K562 (cell line): ENCODE measurements around the gene TLE3. TPM values are rescaled to one million over a fixed set of nuclear protein-coding genes. Genes with fewer than 3 reads are reported as not detected.
A peak's percentile ranks its signal among the peaks of the same experiment; 100 is the strongest.

ENCODE experiments used
- ARID2 ChIP-seq: fragments of 450-650 bp; IDR thresholded peaks from 2 replicates; pipeline ENCODE4 v1.6.1; 2017; ENCODE audit warnings: antibody characterized with exemption, mild to moderate bottlenecking
- CBX5 ChIP-seq: IDR thresholded peaks from 2 replicates; pipeline ENCODE4 v1.6.1; 2014; ENCODE audit warnings: low read depth, borderline replicate concordance
- CXXC5 ChIP-seq: fragments of 250-450 bp; sonication (Bioruptor Pico); IDR thresholded peaks from 2 replicates; pipeline ENCODE4 v1.8.0; 2022; ENCODE audit warnings: inconsistent platforms, mild to moderate bottlenecking, moderate library complexity
- ELF1 ChIP-seq: fragments of 200-800 bp; sonication (Bioruptor generic); IDR thresholded peaks from 2 replicates; pipeline ENCODE4 v1.6.1; 2016; ENCODE audit warnings: missing genetic modification characterization, missing compliant biosample characterization
- ESRRB ChIP-seq: fragments of 250-450 bp; sonication (Bioruptor Pico); IDR thresholded peaks from 2 replicates; pipeline ENCODE4 v1.5.0; 2020; ENCODE audit warnings: mild to moderate bottlenecking, moderate library complexity, borderline replicate concordance
- FOS ChIP-seq: IDR thresholded peaks from 3 replicates; pipeline ENCODE4 v1.6.1; 2011; ENCODE audit not compliant: insufficient read length; ENCODE audit errors: extremely low read depth
- GABPB2 ChIP-seq: fragments of 250-450 bp; sonication (Bioruptor Pico); conservative IDR thresholded peaks from 2 replicates; pipeline ENCODE4 v1.5.1; 2021; ENCODE audit warnings: mild to moderate bottlenecking
- MTF1 ChIP-seq: fragments of 250-450 bp; sonication (Bioruptor Pico); IDR thresholded peaks from 2 replicates; pipeline ENCODE4 v1.9.0; 2021; ENCODE audit warnings: moderate library complexity, mild to moderate bottlenecking, inconsistent platforms, borderline replicate concordance
- RUNX1 ChIP-seq: sonication (generic); IDR thresholded peaks from 2 replicates; pipeline ENCODE4 v1.6.1; 2016; ENCODE audit warnings: antibody characterized with exemption, low read depth
- SIN3B ChIP-seq: fragments of 450-650 bp; IDR thresholded peaks from 2 replicates; pipeline ENCODE4 v1.6.1; 2017; ENCODE audit warnings: low read depth, mild to moderate bottlenecking, moderate library complexity
- ZKSCAN1 ChIP-seq: fragments of 150-350 bp; IDR thresholded peaks from 2 replicates; pipeline ENCODE4 v1.6.1; 2016; ENCODE audit warnings: low read depth, low read length
- ZNF165 ChIP-seq: fragments of 250-450 bp; sonication (Bioruptor Pico); IDR thresholded peaks from 2 replicates; pipeline ENCODE4 v1.4.0; 2020; ENCODE audit warnings: borderline replicate concordance
- ZNF174 ChIP-seq: fragments of 250-450 bp; sonication (Bioruptor Pico); IDR thresholded peaks from 2 replicates; pipeline ENCODE4 v1.4.0; 2020; ENCODE audit warnings: mild to moderate bottlenecking
- ZNF445 ChIP-seq: fragments of 250-450 bp; sonication (Bioruptor Pico); IDR thresholded peaks from 2 replicates; pipeline ENCODE4 v1.4.0; 2020; ENCODE audit warnings: low read depth, mild to moderate bottlenecking, moderate library complexity
- ZNF507 ChIP-seq: conservative IDR thresholded peaks from 2 replicates; pipeline ENCODE4 v1.6.1; 2017; ENCODE audit warnings: missing genetic modification characterization, missing compliant biosample characterization
- ZNF586 ChIP-seq: fragments of 450-650 bp; formaldehyde crosslinking; conservative IDR thresholded peaks from 2 replicates; pipeline ENCODE4 v1.4.0; 2020; ENCODE audit warnings: mild to moderate bottlenecking, moderate library complexity
- ZNF830 ChIP-seq: fragments of 250-450 bp; sonication (Bioruptor Pico); IDR thresholded peaks from 2 replicates; pipeline ENCODE4 v1.5.0; 2021; ENCODE audit warnings: mild to moderate bottlenecking
- polyA plus RNA-seq, 8 experiments: library from polyadenylated mRNA; depleted of rRNA in 4 of 8; stranded (reverse) in 5 of 8; unstranded in 3 of 8; fragments of >200 nt; fragmentation: Nextera tagmentation in 2 of 8; fragmentation: Illumina TruSeq in 1 of 8; extraction: Ambion mirVana in 2 of 8; extraction: Trizol in 1 of 8; gene quantifications; 2 replicates each; pipeline versions ENCODE4 v1.2.1 to v1.2.3, GENCODE V29; 2011 to 2014; ENCODE audit warnings: inconsistent platforms in 1 of 8, missing spikeins in 1 of 8
- total RNA-seq, 7 experiments: library from RNA; depleted of rRNA in 6 of 7; stranded (reverse); fragments of >200 nt in 6 of 7; fragmentation: Illumina TruSeq in 2 of 7; extraction: Trizol in 2 of 7; gene quantifications; 2 replicates each; pipeline versions ENCODE4 v1.2.1 to v1.2.3, GENCODE V29; 2011 to 2021; ENCODE audit warnings: low replicate concordance in 1 of 7
- TF ChIP-seq, protein P1 (sequence below): fragments of 450-650 bp; formaldehyde crosslinking; IDR thresholded peaks from 2 replicates; pipeline ENCODE4 v1.4.0; 2020; ENCODE audit warnings: mild to moderate bottlenecking, mixed read lengths
- TF ChIP-seq, protein P2 (sequence below): fragments of 450-650 bp; IDR thresholded peaks from 2 replicates; pipeline ENCODE4 v1.6.1; 2017; ENCODE audit warnings: antibody characterized with exemption, mild to moderate bottlenecking

TLE3 gene
- total and polyA plus RNA-seq, 9 of the 15 experiments (the other 6 are each of a cell fraction or from before 2014, with no cell fraction given): 1.5 to 84.2 (median 14.1) TPM

DNA sequence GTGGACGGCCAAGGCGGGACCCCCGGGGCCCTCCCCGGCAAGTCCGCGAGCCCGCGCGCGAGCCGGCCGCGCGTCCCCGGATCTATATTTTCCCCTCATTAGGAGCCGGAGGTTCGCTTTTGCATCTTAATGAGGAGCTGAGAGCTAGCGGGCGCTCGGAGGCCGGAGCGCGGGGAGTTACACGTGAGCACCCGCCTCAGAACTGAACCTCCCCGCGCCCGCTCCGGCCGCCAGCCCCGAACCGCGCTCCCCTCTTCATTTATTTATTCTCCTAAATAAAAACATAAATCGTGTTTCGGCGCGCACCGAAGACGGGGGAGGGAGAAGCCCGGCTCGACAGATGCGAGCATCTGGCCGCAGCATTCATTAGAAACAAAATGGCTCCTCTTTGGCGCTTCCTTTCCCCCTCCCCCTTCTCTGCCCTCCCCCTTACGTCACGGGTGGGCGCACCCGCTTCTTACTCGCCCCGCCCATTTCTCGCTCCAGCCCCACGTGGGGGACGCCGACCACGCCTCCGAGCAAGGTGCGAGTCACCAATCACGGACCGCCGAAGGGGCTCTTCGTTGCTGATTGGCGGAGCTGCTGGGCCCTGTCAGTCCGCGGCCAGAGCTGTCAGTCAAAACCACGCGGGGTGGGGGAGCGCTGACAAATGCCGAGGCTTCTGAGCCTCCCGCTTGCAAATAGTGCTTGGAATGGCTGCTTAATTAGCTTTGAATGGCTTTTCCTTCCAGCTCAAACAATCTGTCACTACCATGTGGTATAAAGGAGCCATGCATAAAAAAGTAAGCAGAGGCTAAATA, 1.6 kb upstream of the TLE3 start (continued):
- TF ChIP-seq, protein P1, sequence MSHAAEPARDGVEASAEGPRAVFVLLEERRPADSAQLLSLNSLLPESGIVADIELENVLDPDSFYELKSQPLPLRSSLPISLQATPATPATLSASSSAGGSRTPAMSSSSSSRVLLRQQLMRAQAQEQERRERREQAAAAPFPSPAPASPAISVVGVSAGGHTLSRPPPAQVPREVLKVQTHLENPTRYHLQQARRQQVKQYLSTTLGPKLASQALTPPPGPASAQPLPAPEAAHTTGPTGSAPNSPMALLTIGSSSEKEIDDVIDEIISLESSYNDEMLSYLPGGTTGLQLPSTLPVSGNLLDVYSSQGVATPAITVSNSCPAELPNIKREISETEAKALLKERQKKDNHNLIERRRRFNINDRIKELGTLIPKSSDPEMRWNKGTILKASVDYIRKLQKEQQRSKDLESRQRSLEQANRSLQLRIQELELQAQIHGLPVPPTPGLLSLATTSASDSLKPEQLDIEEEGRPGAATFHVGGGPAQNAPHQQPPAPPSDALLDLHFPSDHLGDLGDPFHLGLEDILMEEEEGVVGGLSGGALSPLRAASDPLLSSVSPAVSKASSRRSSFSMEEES (CRISPR knock-in tag): no peak
- no peak for TF ChIP-seq ZNF174 (CRISPR knock-in tag)
- TF ChIP-seq MTF1 (CRISPR knock-in tag): no peak
- no peak for TF ChIP-seq RUNX1
- TF ChIP-seq ELF1 (tag): no peak
- no peak for TF ChIP-seq ZNF445
- no peak for TF ChIP-seq ZNF507 (tag)
- TF ChIP-seq CBX5: no peak
- TF ChIP-seq ARID2: no peak
- TF ChIP-seq ZNF586 (CRISPR knock-in tag): no peak
- TF ChIP-seq, protein P2, sequence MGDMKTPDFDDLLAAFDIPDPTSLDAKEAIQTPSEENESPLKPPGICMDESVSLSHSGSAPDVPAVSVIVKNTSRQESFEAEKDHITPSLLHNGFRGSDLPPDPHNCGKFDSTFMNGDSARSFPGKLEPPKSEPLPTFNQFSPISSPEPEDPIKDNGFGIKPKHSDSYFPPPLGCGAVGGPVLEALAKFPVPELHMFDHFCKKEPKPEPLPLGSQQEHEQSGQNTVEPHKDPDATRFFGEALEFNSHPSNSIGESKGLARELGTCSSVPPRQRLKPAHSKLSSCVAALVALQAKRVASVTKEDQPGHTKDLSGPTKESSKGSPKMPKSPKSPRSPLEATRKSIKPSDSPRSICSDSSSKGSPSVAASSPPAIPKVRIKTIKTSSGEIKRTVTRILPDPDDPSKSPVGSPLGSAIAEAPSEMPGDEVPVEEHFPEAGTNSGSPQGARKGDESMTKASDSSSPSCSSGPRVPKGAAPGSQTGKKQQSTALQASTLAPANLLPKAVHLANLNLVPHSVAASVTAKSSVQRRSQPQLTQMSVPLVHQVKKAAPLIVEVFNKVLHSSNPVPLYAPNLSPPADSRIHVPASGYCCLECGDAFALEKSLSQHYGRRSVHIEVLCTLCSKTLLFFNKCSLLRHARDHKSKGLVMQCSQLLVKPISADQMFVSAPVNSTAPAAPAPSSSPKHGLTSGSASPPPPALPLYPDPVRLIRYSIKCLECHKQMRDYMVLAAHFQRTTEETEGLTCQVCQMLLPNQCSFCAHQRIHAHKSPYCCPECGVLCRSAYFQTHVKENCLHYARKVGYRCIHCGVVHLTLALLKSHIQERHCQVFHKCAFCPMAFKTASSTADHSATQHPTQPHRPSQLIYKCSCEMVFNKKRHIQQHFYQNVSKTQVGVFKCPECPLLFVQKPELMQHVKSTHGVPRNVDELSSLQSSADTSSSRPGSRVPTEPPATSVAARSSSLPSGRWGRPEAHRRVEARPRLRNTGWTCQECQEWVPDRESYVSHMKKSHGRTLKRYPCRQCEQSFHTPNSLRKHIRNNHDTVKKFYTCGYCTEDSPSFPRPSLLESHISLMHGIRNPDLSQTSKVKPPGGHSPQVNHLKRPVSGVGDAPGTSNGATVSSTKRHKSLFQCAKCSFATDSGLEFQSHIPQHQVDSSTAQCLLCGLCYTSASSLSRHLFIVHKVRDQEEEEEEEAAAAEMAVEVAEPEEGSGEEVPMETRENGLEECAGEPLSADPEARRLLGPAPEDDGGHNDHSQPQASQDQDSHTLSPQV: peak; percentile 60
- TF ChIP-seq ZNF830: peak; percentile 82; the same call in 1 of the 2 replicates
- no peak for TF ChIP-seq ZKSCAN1
- peak; percentile 94 for TF ChIP-seq FOS
- peak; percentile 99 for TF ChIP-seq CXXC5 (CRISPR knock-in tag)
- TF ChIP-seq SIN3B: no peak
- no peak for TF ChIP-seq GABPB2 (CRISPR knock-in tag)
- no peak for TF ChIP-seq ESRRB
- TF ChIP-seq ZNF165 (CRISPR knock-in tag): no peak
